GM19035 (cell line): ENCODE measurements around the gene ATP2C1.
"Not testable (repeated sequence)": the region's sequence is repeated elsewhere in the genome, so short reads cannot be mapped to it uniquely, and the experiment has no call there.

ENCODE experiments used
- ATAC-seq: cut with Tn5 transposase; IDR thresholded peaks from one replicate; pipeline ENCODE4 v1.9.1; 2021; ENCODE audit not compliant: unreplicated experiment

ATP2C1 gene

DNA sequence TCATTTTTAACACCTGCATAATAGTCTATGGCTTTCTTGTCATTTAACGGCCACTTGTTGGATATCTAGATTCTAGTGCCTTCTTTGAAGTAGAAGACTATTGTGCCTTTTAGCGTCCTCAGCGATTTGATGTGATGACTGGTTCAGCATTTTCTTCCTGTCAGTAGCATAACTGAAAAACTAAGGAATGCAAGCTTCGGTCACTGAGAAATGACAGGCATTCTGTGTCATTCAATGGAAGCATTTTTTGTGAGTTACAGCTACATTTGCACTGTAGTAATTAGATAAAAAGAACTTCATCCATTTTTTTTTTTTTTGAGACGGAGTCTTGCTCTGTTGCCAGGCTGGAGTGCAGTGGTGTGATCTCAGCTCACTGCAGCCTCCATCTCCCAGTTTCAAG, 143.1 kb downstream of the ATP2C1 start:
- ATAC-seq: no peak

- ATAC-seq: no peak
Measured at GRCh38 chr3:131038326-131038725, 144.4 kb downstream of the ATP2C1 start.

GRCh38 chr3:131042271-131042985, 148.5 kb downstream of the ATP2C1 start:
- not testable (repeated sequence) for ATAC-seq

GRCh38 chr3:131047582-131047981, 153.7 kb downstream of the ATP2C1 start:
- no peak for ATAC-seq

DNA sequence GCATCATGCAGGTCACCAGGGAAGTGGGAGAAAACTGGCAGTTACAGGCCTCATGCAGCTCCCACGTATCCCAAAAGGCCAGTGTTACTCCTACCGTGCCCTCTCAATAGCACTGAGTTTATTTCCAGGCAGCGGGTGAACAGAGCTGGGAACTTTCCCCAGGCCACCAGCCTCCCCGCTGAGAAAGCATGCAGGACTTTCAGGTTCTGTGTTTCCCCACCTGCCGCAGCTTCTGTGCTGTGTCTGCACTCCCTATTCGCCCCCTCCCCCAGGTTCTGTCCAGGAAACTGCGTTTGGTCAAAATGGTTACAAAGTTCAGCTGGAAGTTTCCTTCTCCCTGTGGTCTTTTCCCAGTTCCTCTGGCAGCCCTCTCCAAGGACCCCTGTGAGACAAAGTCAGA, 154.1 kb downstream of the ATP2C1 start:
- ATAC-seq: no peak

GRCh38 chr3:131050001-131050400, 156.1 kb downstream of the ATP2C1 start:
- no peak for ATAC-seq

DNA sequence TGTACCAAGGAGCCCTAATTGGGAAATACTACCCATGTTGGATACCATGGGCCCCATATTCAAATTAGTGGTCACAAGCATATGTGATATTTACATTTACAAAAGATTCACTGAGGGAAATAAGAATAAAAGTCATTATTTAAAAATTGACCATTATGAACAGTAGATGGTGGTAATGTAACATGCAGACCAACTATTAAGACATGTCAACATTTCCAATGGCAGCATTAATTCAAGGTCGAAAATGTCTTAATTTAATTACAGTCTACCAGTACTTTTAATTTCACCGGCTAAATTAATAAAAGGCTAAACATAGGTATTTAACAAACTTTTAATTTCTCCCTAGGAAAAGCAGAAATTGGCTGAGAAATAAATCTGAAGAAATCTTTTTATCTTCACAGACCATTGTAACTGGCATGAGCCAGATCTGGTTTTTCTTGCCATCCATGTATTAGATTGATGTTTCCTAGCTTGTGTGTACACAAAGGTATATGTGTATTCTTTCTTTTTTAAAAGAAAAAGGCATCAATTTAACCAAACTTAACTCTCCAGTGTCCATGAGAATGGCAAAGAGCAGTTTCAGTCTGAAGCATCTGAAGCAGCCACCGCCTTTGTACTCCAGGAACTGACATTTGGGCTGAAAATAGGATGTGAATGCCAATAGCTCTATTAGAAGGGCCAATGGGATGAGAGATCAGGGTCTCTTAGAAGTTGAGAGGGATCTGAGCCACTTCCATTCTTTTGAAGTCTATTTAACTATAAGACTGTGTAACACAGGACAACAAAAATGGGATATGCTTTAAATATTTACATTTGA, 159.4 kb downstream of the ATP2C1 start:
- no peak for ATAC-seq
